WTC11 (cell line): Measurements from ENCODE around the gene NIPAL4. TPM values are rescaled to one million over a fixed set of nuclear protein-coding genes. Genes with fewer than 3 reads are reported as not detected.

Experiments
- ATAC-seq: fragments of 200-7000 bp; cut with Tn5 transposase; 2 replicates; pipeline ENCODE4 v1.10.0; 2021; ENCODE audit warnings: mild to moderate bottlenecking, moderate library complexity
- CTCF ChIA-PET: fragments of 300-600 bp; sonication (Branson Sonifier 250); formaldehyde crosslinking; loops from one replicate; lab custom pipeline; 2021; ENCODE audit warnings: antibody characterized with exemption; lab: Charles Lee
- POLR2A ChIA-PET: fragments of 350-600 bp; sonication (Branson Sonifier 250); formaldehyde crosslinking; loops from one replicate; lab custom pipeline; 2021; ENCODE audit warnings: antibody characterized with exemption; lab: Charles Lee
- DNase-seq: peaks from one replicate; pipeline ENCODE4 v3.0.0; 2021; ENCODE audit warnings: low spot score
- H3K27ac Mint-ChIP-seq: 2 replicates; pipeline ENCODE4 v1.8.0; 2021; ENCODE audit warnings: mixed read lengths
- H3K27me3 Mint-ChIP-seq: 2 replicates; pipeline ENCODE4 v1.8.0; 2021; ENCODE audit warnings: low read depth, mild to moderate bottlenecking, moderate library complexity, mixed read lengths
- H3K36me3 Mint-ChIP-seq: 2 replicates; pipeline ENCODE4 v1.8.0; 2021; ENCODE audit warnings: mixed read lengths
- H3K4me1 Mint-ChIP-seq: 2 replicates; pipeline ENCODE4 v1.8.0; 2022; ENCODE audit warnings: mixed read lengths
- H3K4me3 Mint-ChIP-seq: 2 replicates; pipeline ENCODE4 v1.8.0; 2021; ENCODE audit warnings: mild to moderate bottlenecking, moderate library complexity, mixed read lengths
- H3K9me3 Mint-ChIP-seq: 2 replicates; pipeline ENCODE4 v1.8.0; 2021; ENCODE audit warnings: mixed read lengths
- ATF1 ChIP-seq: sonication (generic); formaldehyde crosslinking; IDR thresholded peaks from 2 replicates; pipeline ENCODE4 v1.8.1; 2023; ENCODE audit warnings: mild to moderate bottlenecking, moderate library complexity, missing genetic modification reagents
- CBFB ChIP-seq: sonication (generic); formaldehyde crosslinking; IDR thresholded peaks from 2 replicates; pipeline ENCODE4 v1.8.1; 2022; ENCODE audit warnings: mild to moderate bottlenecking, low read depth, missing genetic modification reagents
- CREM ChIP-seq: sonication (generic); formaldehyde crosslinking; IDR thresholded peaks from 2 replicates; pipeline ENCODE4 v1.8.1; 2022; ENCODE audit warnings: mild to moderate bottlenecking, missing genetic modification reagents, moderate library complexity
- ELF4 ChIP-seq: sonication (generic); formaldehyde crosslinking; IDR thresholded peaks from 2 replicates; pipeline ENCODE4 v1.8.1; 2022; ENCODE audit warnings: low read depth, mild to moderate bottlenecking, moderate library complexity, missing genetic modification reagents
- ETV6 ChIP-seq: sonication (generic); formaldehyde crosslinking; IDR thresholded peaks from 2 replicates; pipeline ENCODE4 v1.8.1; 2022; ENCODE audit warnings: mild to moderate bottlenecking, missing genetic modification reagents
- GABPB1 ChIP-seq: sonication (generic); formaldehyde crosslinking; IDR thresholded peaks from 2 replicates; pipeline ENCODE4 v1.8.1; 2023; ENCODE audit warnings: mild to moderate bottlenecking, missing genetic modification reagents
- JAZF1 ChIP-seq: fragments of 250-450 bp; sonication (Bioruptor Pico); IDR thresholded peaks from 2 replicates; pipeline ENCODE4 v1.9.0; 2021; ENCODE audit warnings: moderate library complexity, mild to moderate bottlenecking, inconsistent platforms
- MYBL2 ChIP-seq: sonication (generic); formaldehyde crosslinking; IDR thresholded peaks from 2 replicates; pipeline ENCODE4 v1.8.1; 2023; ENCODE audit warnings: mild to moderate bottlenecking, moderate library complexity, missing genetic modification reagents
- NR1H2 ChIP-seq: sonication (generic); formaldehyde crosslinking; IDR thresholded peaks from 2 replicates; pipeline ENCODE4 v1.9.0; 2021; ENCODE audit warnings: mild to moderate bottlenecking, moderate library complexity, missing genetic modification reagents
- TCF7 ChIP-seq: sonication (generic); formaldehyde crosslinking; IDR thresholded peaks from 2 replicates; pipeline ENCODE4 v1.8.0; 2022; ENCODE audit warnings: mild to moderate bottlenecking, low read depth, missing genetic modification reagents, moderate library complexity
- TEAD4 ChIP-seq: sonication (generic); formaldehyde crosslinking; IDR thresholded peaks from 2 replicates; pipeline ENCODE4 v1.8.0; 2022; ENCODE audit warnings: mild to moderate bottlenecking, missing genetic modification reagents
- TP53 ChIP-seq: sonication (generic); formaldehyde crosslinking; IDR thresholded peaks from 2 replicates; pipeline ENCODE4 v1.8.1; 2023; ENCODE audit warnings: mild to moderate bottlenecking, missing genetic modification reagents
- ZNF671 ChIP-seq: fragments of 250-450 bp; sonication (Bioruptor Pico); IDR thresholded peaks from 2 replicates; pipeline ENCODE4 v1.8.0; 2021; ENCODE audit warnings: mild to moderate bottlenecking
- total RNA-seq: library from RNA; stranded (reverse); gene quantifications from 3 replicates; pipeline ENCODE4 v1.2.3, GENCODE V29; 2021
- TF ChIP-seq, protein P1 (sequence below): sonication (generic); formaldehyde crosslinking; IDR thresholded peaks from 2 replicates; pipeline ENCODE4 v1.8.0; 2023; ENCODE audit warnings: missing genetic modification reagents, mild to moderate bottlenecking, borderline replicate concordance
- TF ChIP-seq, protein P2 (sequence below): sonication (generic); formaldehyde crosslinking; IDR thresholded peaks from 2 replicates; pipeline ENCODE4 v1.8.0; 2022; ENCODE audit warnings: mild to moderate bottlenecking, missing genetic modification reagents
- TF ChIP-seq, protein P3 (sequence below): sonication (generic); formaldehyde crosslinking; IDR thresholded peaks from 2 replicates; pipeline ENCODE4 v1.8.0; 2023; ENCODE audit warnings: missing genetic modification reagents
- TF ChIP-seq, protein P4 (sequence below): fragments of 250-450 bp; sonication (Bioruptor Pico); conservative IDR thresholded peaks from 2 replicates; pipeline ENCODE4 v1.9.0; 2021; ENCODE audit warnings: mild to moderate bottlenecking
- TF ChIP-seq, protein P5 (sequence below): sonication (generic); formaldehyde crosslinking; IDR thresholded peaks from 2 replicates; pipeline ENCODE4 v1.8.0; 2022; ENCODE audit warnings: mild to moderate bottlenecking, missing genetic modification reagents
- TF ChIP-seq, protein P6 (sequence below): fragments of 200-600 bp; IDR thresholded peaks from 2 replicates; pipeline ENCODE4 v1.8.0; 2022; ENCODE audit warnings: antibody characterized with exemption

NIPAL4 gene
- total RNA-seq, 1 experiment from 2014 or later, result not detected

DNA sequence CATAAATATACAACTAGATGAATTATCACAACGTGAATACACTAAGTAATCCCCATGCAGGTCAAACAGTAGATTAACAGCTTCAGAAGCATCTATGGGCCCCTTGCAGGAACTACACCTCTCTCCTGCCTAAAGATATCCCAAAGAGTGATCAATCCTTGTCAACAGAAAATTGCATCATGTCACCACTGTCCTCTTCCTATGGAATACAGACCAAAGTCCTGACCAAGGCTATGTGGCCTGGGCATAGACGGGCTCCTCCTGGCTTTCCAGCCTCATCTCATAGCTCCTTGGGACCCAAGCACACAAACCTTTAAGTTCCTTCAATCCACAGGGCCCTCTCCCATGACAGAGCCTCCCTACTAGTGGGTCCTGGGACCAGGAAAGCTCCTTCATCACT is 25.3 kb downstream of the NIPAL4 start:
- TF ChIP-seq, protein P1, sequence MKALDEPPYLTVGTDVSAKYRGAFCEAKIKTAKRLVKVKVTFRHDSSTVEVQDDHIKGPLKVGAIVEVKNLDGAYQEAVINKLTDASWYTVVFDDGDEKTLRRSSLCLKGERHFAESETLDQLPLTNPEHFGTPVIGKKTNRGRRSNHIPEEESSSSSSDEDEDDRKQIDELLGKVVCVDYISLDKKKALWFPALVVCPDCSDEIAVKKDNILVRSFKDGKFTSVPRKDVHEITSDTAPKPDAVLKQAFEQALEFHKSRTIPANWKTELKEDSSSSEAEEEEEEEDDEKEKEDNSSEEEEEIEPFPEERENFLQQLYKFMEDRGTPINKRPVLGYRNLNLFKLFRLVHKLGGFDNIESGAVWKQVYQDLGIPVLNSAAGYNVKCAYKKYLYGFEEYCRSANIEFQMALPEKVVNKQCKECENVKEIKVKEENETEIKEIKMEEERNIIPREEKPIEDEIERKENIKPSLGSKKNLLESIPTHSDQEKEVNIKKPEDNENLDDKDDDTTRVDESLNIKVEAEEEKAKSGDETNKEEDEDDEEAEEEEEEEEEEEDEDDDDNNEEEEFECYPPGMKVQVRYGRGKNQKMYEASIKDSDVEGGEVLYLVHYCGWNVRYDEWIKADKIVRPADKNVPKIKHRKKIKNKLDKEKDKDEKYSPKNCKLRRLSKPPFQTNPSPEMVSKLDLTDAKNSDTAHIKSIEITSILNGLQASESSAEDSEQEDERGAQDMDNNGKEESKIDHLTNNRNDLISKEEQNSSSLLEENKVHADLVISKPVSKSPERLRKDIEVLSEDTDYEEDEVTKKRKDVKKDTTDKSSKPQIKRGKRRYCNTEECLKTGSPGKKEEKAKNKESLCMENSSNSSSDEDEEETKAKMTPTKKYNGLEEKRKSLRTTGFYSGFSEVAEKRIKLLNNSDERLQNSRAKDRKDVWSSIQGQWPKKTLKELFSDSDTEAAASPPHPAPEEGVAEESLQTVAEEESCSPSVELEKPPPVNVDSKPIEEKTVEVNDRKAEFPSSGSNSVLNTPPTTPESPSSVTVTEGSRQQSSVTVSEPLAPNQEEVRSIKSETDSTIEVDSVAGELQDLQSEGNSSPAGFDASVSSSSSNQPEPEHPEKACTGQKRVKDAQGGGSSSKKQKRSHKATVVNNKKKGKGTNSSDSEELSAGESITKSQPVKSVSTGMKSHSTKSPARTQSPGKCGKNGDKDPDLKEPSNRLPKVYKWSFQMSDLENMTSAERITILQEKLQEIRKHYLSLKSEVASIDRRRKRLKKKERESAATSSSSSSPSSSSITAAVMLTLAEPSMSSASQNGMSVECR, result no peak
- TF ChIP-seq GABPB1 (CRISPR knock-in tag) (peak; percentile 93), TP53 (CRISPR knock-in tag) (no peak)
- TF ChIP-seq, protein P2, sequence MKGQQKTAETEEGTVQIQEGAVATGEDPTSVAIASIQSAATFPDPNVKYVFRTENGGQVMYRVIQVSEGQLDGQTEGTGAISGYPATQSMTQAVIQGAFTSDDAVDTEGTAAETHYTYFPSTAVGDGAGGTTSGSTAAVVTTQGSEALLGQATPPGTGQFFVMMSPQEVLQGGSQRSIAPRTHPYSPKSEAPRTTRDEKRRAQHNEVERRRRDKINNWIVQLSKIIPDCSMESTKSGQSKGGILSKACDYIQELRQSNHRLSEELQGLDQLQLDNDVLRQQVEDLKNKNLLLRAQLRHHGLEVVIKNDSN (CRISPR knock-in tag), result no peak
- TF ChIP-seq, protein P3, sequence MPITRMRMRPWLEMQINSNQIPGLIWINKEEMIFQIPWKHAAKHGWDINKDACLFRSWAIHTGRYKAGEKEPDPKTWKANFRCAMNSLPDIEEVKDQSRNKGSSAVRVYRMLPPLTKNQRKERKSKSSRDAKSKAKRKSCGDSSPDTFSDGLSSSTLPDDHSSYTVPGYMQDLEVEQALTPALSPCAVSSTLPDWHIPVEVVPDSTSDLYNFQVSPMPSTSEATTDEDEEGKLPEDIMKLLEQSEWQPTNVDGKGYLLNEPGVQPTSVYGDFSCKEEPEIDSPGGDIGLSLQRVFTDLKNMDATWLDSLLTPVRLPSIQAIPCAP, result no peak
- TF ChIP-seq, all 79 proteins: peak for 1
- peaks cover 11% of the 10 kb centered on the region for H3K36me3 Mint-ChIP-seq
- no peaks in the 10 kb centered on the region for H3K4me1 Mint-ChIP-seq
- ATAC-seq, result no peak
- no peak overlapping the region for H3K27ac Mint-ChIP-seq
- ChIA-PET POLR2A (no interaction called here), CTCF (interaction anchor here (1.4 to 1.8 kb wide), 3 partner anchors 13 to 181 kb away, joined by 3 to 6 read pairs (median 4); no protein-coding TSS in a partner anchor)
- H3K27me3 Mint-ChIP-seq, result no peaks in the 10 kb centered on the region
- no peak overlapping the region for H3K4me3 Mint-ChIP-seq
- H3K9me3 Mint-ChIP-seq, result peaks cover 3% of the 10 kb centered on the region; the same call in 1 of the 2 replicates
- DNase-seq, result no peak

DNA sequence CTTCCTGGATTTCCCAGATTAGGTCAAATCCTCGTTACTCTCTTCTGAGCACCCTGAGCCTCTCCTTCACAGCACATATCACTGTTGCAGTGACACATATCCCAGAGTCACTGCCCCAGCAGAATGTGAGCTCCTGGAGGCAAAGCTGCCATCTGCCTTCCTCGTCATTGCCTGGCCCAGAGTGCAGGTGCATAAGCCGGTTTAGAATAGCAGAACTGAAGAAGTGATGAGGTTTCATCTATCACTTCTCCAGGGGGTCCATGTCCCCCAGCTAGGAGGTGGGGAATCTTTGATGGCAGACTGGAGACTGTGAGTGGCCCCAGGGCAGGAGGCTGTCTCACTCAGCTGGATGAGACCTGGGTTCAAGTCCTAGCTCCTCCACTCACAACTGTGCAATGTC is 25.8 kb downstream of the NIPAL4 start:
- Mint-ChIP-seq H3K9me3 (peaks cover 3% of the 10 kb centered on the region; the same call in 1 of the 2 replicates), H3K27me3 (no peaks in the 10 kb centered on the region), H3K27ac (no peak overlapping the region), H3K36me3 (peaks cover 11% of the 10 kb centered on the region), H3K4me3 (no peak overlapping the region), H3K4me1 (no peaks in the 10 kb centered on the region)
- DNase-seq (no peak), ATAC-seq (no peak)
- POLR2A ChIA-PET, result no interaction called here
- CTCF ChIA-PET, result interaction anchor here (1.4 to 1.8 kb wide), 3 partner anchors 14 to 182 kb away, joined by 3 to 6 read pairs (median 4); no protein-coding TSS in a partner anchor
- TF ChIP-seq ELF4 (CRISPR knock-in tag), result no peak
- TF ChIP-seq MYBL2, result no peak
- TF ChIP-seq TCF7 (CRISPR knock-in tag), result no peak
- no peak for TF ChIP-seq TEAD4
- TF ChIP-seq, protein P4, sequence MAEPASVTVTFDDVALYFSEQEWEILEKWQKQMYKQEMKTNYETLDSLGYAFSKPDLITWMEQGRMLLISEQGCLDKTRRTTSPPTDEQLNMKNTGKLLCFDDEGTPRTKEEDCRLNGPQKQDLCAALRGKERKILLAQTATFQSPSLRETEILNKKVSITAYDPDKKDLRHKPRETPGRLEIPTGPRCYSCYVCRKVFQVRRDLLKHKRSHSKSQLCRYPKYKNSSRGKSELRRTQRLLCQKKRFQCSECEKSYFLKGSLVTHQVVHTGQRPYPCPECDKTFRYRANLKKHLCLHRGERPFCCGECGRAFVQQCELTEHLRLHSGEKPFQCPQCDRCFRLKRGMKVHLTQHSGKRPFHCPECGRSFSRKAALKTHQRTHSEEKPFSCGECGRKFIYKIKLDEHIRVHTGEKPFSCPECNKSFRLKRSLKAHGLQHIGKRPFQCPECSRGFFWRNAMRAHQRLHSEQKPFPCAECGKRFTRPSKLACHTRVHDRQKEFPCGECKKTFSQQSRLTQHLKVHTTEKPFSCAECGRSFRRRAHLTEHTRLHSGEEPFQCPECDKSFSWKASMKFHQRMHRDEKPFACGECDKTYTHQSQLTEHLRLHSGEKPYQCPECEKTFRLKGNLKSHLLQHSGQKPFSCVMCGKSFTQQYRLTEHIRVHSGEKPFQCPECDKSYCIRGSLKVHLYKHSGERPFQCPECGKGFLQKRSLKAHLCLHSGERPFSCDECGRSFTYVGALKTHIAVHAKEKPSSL (CRISPR knock-in tag), result no peak
- TF ChIP-seq CBFB (CRISPR knock-in tag), result no peak
- TF ChIP-seq NR1H2 (CRISPR knock-in tag), result no peak
- TF ChIP-seq, protein P5, sequence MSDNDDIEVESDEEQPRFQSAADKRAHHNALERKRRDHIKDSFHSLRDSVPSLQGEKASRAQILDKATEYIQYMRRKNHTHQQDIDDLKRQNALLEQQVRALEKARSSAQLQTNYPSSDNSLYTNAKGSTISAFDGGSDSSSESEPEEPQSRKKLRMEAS, result no peak
- TF ChIP-seq JAZF1 (CRISPR knock-in tag), result no peak

DNA sequence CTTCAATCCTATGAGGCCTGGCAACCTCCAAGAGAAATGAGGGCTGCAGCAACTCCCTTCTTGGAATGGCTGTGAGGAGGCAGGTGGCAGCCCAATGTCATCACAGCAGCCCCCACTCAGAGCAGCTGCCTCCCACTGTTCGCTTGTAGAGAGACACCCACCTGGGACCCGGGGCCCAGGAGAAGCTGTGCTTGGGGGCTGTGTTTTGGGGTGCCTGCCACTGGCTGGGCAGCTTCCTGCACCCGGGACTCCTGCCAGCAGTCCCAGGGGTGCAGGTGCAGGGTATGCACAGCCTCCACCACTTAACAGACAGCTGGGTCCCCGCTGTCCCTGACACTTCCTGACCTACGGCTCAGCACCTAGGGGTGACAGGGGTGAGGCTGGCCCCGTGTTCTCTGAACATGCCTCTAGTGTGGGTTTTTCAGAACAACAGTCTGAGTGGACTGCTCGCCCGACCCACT is 26.2 kb downstream of the NIPAL4 start:
- Mint-ChIP-seq H3K36me3 (peaks cover 12% of the 10 kb centered on the region), H3K27me3 (no peaks in the 10 kb centered on the region), H3K4me1 (no peaks in the 10 kb centered on the region), H3K27ac (no peak overlapping the region), H3K4me3 (no peak overlapping the region), H3K9me3 (peaks cover 3% of the 10 kb centered on the region; the same call in 1 of the 2 replicates)
- DNase-seq (no peak), ATAC-seq (no peak)
- POLR2A ChIA-PET, result no interaction called here
- CTCF ChIA-PET, result interaction anchor here (1.4 to 1.8 kb wide), 3 partner anchors 14 to 182 kb away, joined by 3 to 6 read pairs (median 4); no protein-coding TSS in a partner anchor
- TF ChIP-seq, protein P5, result no peak
- TF ChIP-seq JAZF1 (CRISPR knock-in tag) (no peak), GABPB1 (CRISPR knock-in tag) (no peak), ETV6 (CRISPR knock-in tag) (no peak), ZNF671 (CRISPR knock-in tag) (no peak), ATF1 (no peak), CREM (no peak)
- TF ChIP-seq, protein P6, sequence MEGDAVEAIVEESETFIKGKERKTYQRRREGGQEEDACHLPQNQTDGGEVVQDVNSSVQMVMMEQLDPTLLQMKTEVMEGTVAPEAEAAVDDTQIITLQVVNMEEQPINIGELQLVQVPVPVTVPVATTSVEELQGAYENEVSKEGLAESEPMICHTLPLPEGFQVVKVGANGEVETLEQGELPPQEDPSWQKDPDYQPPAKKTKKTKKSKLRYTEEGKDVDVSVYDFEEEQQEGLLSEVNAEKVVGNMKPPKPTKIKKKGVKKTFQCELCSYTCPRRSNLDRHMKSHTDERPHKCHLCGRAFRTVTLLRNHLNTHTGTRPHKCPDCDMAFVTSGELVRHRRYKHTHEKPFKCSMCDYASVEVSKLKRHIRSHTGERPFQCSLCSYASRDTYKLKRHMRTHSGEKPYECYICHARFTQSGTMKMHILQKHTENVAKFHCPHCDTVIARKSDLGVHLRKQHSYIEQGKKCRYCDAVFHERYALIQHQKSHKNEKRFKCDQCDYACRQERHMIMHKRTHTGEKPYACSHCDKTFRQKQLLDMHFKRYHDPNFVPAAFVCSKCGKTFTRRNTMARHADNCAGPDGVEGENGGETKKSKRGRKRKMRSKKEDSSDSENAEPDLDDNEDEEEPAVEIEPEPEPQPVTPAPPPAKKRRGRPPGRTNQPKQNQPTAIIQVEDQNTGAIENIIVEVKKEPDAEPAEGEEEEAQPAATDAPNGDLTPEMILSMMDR, result no peak
- TF ChIP-seq, protein P3, result no peak
